GM10847 (cell line): ENCODE measurements around the gene WDR27.

Experiments
- POLR2A ChIP-seq: IDR thresholded peaks from 2 replicates; pipeline ENCODE4 v1.6.1; 2011; ENCODE audit not compliant: insufficient read length; ENCODE audit errors: extremely low read depth

Gene WDR27

DNA sequence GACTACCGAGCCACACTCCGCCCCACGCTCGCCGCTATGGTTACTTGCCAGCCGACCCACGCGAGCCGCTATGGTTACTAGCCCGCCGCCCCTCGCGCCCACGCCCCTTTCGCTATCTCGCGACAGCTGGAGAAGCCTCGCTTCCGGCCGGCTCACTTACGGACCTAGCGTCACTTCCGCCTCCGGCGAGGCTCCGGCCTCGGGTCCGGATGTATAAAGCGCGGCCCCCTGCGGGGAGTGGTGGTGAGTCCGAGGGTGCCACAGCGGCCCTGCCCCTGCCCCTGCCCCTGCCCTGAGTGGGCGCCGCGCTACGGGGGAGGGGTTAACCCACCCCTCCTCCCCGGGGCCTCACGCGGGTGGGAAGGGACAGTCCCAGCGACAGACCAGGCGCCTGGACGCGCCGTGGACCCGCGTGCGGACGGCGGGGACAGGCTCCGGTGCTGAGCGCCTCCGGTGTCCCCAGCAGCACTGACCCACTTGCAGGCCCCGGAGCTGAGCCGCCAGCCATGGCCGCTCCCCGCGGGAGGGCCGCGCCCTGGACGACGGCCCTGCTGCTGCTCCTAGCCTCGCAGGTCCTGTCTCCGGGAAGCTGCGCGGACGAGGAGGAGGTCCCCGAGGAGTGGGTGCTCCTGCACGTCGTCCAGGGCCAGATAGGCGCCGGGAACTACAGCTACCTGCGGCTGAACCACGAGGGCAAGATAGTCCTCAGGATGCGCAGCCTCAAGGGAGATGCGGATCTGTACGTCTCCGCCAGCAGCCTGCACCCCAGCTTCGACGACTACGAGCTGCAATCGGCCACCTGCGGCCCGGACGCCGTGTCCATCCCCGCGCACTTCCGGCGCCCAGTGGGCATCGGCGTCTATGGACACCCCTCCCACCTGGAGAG, at the start of gene WDR27, which contains the start of gene C6orf120:
Gene WDR27 (minus strand): TSS at position 76 of the 886 bp plus-strand sequence. CDS start 13,024 bp downstream, outside the sequence.
Gene C6orf120 (plus strand): TSS at position 173 of the 886 bp plus-strand sequence. CDS start 334 bp downstream, at position 507.
- TF ChIP-seq POLR2A, result peak; percentile 91

DNA sequence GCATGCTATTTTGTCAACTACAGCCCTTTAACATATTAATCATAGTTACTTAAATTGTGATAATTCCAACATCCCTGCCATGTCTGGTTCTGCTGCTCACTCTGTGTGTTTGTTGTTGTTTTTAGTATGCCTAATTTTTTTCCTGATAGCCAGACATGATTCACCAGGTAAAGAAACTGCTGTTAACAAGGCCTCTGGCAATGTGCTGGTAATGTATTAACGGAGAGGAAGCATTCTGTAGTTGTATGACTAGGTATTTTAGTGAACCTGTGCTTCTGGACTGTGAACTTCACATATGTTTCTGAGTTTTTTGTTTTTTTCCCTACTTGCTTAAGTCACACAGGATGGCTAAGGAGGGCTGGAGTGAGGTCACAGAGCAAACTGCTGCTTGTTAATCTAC, 44.7 kb upstream of the WDR27 start:
- TF ChIP-seq POLR2A, result no peak

DNA sequence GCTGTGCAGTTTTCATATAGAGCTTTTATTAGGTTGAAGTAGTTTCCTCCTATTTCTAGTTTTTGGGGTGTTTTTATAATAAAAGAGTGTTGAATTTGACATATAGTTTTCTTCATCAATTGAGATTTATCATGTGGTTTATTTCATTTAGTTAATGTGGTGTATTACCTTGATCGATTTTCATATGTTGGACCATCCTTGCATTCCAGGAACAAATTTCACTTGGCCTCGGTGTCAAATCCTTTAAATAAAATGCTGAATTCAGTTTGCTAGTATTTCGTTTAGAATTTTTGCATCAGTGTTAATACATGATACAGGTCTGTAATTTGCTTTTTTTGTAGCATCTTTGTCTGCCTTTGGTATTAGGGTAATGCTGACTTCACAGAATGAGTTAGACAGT, 43.6 kb upstream of the WDR27 start:
- TF ChIP-seq POLR2A, result no peak

DNA sequence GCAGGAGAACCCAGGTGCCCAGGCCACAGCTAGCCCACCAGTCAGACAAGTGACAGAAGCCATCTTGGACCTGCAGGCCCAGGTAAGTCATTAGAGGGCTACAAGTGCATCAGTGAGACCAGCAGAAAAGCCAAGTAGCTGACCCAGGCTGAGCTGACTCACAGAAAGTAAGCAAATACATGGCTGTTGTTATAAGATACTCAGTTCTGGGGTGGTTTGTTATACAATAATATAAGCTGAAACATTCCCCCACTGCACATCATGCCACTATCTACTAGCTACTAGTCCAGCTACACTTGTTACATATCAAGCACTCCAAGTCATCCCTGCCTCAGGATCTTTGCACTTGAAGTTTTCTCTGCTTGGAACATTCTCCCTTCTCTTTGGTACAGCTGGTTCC, 39.5 kb upstream of the WDR27 start:
- TF ChIP-seq POLR2A, result no peak

DNA sequence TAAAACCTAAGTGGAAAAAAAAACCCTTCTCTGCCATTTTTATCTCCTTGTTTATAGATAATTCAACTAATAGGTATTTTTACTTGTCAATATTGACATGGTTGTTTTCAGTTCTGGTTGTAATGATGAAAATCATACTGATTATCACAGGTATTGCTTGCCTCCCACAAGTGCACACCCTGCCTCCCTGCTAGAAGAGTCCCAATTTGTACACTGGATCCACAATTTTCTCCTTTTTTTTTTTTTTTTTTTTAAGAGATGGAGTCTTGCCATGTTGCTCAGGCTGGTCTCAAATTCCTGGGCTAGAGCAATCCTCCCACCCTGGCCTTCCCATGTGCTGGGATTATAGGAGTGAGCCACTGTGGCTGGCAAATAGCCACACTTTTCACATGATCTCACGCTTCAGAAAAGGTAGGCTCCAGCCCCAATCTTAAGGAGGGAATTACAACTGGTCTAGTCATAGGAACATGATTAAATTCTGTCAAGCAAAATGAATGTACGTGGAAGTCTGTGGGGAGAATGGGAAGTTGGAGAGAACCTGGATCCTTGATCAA, 37.2 kb upstream of the WDR27 start:
- TF ChIP-seq POLR2A, result no peak

DNA sequence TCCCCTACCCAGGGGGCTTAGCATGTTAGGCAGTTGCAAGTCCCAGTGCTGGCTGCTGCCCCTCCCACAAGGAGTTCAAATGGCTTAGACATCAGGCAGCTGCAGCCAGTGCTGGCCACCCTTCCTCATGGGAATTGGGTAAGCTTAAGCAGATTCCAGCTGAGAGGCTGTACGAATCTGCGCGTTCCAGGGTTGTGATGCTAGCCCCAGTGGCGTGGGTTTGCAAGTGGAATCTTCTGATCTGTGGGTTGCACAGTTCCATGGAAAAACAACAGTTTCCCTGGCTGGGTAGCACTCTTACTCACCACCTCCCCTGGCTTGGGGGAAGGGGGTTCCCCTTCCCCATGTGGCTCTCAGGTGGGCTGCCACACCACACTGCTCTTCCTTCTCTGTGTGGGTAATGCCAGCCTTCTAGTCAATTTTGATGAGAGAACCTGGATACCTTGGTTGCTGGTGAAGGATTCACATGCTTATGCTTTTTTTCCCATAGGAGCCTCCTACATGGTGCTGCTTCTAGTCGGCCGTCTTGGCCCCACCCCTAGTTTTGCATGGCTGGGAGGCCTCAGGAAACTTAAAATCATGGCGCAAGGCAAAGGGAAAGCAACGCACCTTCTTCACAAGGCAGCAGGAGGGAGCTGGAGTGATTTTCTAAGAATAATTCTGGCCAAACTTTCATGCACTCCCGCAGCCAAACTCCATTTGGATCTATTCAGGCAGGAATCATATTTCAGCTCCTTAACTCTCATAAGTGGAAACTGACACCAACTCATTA, 36.6 kb upstream of the WDR27 start:
- no peak for TF ChIP-seq POLR2A

DNA sequence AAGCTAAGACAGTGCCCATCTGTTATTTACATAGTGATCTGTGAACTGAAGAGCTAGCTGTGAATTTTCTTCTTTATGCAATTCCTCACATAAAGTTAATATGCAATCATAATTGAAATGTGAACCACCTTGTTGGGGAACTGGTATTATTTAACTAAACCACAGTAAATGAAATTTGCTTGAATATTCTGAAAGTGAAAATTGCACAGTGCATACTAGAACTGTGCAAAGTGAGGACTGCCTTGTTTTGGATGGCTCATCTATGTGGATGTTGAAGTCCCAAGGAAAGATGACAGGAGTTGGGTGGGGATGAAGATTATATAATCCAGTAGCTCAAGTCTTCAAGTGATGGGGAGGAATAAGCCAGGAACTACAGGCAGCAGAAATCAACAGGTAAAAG, 28.1 kb upstream of the WDR27 start:
- no peak for TF ChIP-seq POLR2A

DNA sequence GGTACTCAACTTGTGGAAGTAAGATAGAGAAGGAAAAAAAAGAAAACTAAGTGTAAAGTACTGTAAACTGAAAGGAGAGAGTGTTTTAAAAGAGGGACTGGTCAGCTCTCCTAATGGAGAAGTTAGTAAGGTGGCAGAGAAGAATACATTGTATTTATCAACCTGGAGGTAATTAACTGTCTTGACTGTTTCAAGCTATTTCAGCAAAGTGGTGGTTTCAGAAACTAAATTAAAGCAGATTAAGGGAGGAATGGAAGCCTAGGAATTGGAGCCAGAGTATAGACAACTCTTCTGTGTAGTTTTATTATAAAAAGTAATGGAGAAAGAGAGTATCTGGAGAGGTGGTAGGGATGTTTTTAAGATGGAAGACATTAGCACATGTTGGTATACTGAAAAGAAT, 25.1 kb upstream of the WDR27 start:
- no peak for TF ChIP-seq POLR2A

DNA sequence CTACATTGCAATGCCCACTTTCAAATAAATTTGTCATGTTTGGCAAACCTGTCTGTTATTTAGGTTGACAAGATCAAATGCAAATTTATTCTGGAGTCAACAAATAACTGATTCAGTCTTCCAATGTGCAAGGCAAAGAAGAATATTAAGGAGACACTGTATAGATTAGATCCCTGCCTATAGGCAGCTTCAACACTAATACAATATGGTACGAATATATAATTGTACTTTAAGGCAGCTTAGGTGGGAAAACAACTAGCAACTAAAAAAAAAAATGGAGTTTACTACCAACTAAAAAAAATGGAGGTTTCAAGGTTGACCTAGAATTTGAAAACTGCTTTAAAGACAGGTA, 24.2 kb upstream of the WDR27 start:
- TF ChIP-seq POLR2A, result no peak

DNA sequence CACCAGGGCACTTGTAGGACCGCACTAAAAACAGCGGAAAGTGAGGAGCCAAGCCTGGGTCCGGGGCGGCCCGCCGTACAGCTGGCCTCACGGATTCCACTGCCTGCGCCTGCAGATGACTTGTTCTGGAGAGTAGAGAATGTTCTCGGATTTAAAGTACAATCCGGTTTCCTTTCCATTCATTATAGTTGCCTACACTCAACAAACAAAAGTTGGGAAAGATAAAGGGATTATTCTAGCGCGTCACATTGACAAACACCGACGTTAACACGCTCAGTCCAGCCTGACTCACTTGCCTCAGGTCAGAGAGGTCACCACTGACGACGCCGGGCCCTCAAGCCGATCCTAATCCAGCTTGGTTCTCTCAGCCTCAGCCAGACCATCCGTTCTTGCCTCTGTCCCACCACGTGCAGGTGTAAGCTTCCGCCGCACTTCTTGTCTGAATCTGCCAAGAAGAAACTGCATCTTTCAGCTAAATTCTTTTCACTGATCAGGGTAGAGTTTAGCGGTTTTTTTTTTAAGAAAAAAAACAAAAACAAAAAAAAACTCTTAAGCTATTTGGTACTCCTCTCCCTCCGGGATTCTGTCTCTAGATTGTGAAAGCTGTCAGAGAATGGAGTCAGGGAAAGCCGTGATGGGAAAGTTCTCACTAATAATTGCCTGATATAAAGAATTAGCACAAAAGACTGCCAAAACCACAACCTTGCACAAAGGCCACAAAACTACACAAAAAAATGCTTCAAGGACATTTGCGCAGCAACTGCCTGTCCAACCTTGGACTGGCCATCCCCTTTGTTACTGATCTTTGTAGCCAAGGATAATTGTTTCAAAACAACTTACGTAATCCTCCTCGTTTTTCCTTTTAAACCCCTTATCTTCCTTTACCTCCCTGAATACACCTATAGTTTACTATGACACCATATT, 23.6 kb upstream of the WDR27 start:
- TF ChIP-seq POLR2A, result no peak

DNA sequence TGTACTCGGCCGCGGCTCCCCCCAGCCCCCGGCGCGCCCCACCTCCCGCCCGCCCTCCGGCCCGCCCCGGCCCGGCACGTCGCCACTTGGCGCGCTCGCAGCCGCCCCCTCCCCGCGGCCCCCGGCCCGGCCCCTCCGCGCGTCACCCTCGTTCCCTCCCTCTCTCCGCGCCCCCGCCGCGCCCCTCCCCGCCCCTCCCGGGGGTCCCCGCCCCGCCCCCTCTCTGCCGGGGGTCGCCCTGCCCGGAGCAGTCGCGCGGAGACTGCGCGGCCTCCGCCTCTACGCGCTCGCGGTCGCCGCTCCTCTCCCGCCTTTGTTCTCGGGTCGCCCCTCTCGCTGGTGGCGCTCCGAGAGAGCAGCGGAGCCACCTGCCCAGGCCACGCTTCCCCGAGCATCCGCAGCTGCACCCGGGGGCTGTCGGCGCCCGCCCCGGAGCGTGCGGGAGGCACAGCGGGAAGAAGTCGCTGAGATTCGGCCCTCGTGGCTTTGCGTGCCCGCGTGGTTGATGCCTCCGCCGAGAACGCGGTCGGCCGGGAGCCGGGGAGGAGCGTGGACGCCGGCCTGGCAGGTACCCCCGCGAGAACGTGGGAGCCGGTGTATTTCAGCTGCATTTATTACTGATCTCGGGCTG, 22.8 kb upstream of the WDR27 start, which contains the start of gene PHF10:
Gene PHF10 (minus strand): TSS at position 7 of the 631 bp plus-strand sequence. CDS start 569 bp downstream, outside the sequence.
- peak; percentile 39 for TF ChIP-seq POLR2A

DNA sequence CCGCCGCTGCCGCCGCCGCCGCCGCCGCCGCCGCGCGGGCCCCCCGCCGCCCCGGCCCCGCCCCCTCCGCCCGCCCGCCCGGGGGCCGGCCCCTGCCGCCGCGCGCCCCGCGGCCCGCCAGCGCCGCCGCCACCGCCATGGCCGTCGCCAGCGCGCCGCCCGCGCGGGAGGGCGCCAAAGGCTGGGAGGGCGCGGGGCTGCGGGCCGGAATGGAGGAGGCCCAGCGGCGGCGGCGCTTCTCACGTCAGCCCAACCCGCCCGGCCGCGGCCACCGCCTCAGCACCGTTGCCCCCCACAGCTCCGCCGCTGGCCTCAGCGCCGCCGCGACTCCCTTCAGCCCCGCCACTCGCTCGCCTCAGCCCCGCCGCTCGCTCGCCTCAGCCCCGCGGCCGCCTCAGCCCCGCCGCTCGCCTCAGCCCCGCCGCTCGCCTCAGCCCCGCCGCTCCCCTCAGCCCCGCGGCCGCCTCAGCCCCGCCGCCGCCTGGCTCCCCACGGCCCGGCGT, 22.2 kb upstream of the WDR27 start:
- peak; percentile 19 for TF ChIP-seq POLR2A

DNA sequence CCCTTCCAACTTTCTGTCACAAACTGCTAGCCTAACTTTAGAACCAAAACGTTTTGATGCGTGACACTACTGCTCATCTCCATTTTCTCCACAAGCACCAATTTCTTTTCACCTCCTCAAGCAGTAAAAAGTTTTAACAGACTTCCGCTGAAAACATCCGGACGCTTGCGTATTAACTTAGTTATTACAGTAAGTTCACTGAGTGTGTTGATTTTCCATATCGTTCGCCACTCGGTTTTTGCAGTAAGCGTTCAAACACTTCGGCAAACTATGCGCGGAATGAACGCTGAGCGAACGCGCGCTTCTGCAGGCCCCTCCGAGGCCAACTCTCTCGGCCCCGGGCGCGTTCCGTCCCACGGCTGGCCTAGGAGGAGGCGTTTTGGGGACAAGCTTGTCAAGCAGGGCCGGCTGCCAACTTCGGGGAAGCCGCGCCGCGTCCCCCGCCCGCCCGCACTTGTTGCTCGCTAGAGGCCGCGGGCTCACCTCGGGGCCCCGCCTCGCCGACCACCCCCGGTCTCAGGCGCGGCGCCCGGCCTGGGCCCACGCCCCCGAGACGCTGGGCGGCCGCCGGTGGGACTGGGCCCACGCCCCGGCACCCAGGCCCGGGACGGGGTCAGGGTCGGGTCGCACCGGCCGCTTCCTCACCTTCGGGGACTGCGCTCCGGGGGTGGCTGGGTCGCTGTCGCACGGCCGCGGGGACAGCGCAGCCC, 21.5 kb upstream of the WDR27 start:
- no peak for TF ChIP-seq POLR2A

DNA sequence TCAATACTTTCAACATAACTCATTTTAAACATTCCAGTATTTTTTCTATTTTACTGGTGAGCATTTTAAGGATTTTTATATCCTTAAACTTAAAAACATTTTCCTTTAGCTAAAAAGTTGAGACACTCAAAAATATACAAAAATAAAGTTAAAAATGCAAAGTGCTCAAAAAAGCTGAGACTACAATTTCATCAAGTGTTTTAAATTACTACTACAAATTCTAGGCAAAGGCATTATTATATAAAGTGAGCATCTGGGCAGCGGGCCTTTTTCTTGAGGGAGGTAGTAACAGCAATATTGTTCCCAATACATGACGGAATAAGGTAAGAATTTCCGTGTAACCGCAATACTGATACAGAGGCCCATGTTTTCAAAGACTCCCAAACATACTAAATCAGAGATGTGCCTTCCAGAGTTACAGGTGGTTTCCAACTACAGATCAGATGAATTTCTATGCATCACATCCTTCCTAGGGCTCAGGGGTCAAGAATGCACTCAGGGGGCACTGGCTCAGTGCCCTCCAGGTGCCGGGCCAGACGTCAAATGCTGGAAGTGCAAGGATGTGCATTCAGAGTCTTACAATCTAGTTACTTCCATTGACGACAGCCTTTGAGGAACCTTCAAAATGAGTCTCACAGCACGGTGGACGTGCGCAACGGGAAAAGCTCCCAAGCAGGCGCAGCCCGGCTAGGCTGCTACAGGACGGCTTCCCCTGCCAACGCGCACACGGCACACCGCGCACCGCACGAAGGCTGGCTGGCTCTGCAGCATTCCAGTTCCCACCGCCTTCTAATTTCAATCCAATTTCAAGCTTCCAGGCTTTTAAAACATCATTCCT, 20.8 kb upstream of the WDR27 start:
- no peak for TF ChIP-seq POLR2A
